AG04449 (cell line): ENCODE measurements around the gene CENPX.

Source experiments
- CTCF ChIA-PET: fragments of 350-600 bp; formaldehyde crosslinking; extraction: SDS; loops from one replicate; lab custom pipeline; 2021; ENCODE audit warnings: antibody characterized with exemption; lab: Yijun Ruan, JAX
- POLR2A ChIA-PET: fragments of 400-600, 350-600 bp; formaldehyde crosslinking; extraction: SDS; loops from one replicate; lab custom pipeline; 2020; ENCODE audit warnings: antibody characterized with exemption, inconsistent platforms; lab: Yijun Ruan, JAX
- DNase-seq: peaks from one replicate; pipeline ENCODE4 v3.0.0-alpha.2; 2010; ENCODE audit warnings: low read depth, low spot score
- H3K4me3 ChIP-seq: 2 replicates; pipeline ENCODE4 v1.5.1; 2011; ENCODE audit warnings: low read depth, mild to moderate bottlenecking, control low read depth, low read length
- TF ChIP-seq, protein P1 (sequence below): IDR thresholded peaks from one replicate; pipeline ENCODE4 v1.5.1; 2011; ENCODE audit warnings: mild to moderate bottlenecking, moderate library complexity, low read length, control low read depth, inconsistent platforms; ENCODE audit not compliant: insufficient read depth; ENCODE audit errors: missing control alignments

The CENPX gene

DNA sequence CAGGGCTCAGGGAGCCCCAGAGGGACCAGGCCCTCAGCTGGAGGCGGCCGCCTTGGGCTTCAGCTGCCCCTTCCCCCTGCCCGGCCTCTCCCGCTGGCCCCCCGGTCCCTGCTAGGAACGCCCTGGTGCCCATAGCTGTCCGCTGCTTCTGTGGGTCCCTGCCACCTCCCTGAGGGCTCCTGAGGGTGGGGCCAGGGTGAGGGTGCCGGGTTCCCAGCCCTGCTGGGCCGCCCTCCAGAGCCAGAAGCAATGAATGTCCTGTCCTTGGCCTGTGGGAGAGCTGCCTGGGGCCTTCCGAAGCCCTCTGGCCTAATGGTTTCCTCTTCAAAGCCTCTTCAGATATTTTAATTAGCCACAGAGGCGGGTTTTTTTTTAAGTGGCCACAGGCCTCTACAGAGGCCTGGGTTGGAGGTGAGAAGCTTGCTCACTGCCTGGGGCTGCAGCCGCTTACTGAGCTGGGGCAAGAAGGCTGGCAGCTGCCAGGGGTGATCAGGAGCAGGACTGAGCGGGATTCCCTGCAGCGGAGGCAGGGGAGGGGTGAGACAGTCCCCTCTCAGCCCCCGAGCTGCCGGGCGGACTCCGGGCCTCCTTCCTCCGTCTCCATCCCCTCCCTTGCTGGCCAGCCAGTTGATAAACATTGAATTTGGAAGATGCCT is 9.9 kb downstream of the CENPX start:
- no peak overlapping the region for H3K4me3 ChIP-seq
- ChIA-PET CTCF (interaction anchor here (0.6 to 5.3 kb wide), 4 partner anchors 8 to 53 kb away, joined by 3 to 46 read pairs (median 4); partner anchors contain the start of genes CENPX and LRRC45), POLR2A (interaction anchor here (0.7 kb wide), 1 partner anchor 9 kb away, joined by 4 read pairs; no protein-coding TSS in a partner anchor)
- DNase-seq = no peak
- TF ChIP-seq, protein P1, sequence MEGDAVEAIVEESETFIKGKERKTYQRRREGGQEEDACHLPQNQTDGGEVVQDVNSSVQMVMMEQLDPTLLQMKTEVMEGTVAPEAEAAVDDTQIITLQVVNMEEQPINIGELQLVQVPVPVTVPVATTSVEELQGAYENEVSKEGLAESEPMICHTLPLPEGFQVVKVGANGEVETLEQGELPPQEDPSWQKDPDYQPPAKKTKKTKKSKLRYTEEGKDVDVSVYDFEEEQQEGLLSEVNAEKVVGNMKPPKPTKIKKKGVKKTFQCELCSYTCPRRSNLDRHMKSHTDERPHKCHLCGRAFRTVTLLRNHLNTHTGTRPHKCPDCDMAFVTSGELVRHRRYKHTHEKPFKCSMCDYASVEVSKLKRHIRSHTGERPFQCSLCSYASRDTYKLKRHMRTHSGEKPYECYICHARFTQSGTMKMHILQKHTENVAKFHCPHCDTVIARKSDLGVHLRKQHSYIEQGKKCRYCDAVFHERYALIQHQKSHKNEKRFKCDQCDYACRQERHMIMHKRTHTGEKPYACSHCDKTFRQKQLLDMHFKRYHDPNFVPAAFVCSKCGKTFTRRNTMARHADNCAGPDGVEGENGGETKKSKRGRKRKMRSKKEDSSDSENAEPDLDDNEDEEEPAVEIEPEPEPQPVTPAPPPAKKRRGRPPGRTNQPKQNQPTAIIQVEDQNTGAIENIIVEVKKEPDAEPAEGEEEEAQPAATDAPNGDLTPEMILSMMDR = no peak

DNA sequence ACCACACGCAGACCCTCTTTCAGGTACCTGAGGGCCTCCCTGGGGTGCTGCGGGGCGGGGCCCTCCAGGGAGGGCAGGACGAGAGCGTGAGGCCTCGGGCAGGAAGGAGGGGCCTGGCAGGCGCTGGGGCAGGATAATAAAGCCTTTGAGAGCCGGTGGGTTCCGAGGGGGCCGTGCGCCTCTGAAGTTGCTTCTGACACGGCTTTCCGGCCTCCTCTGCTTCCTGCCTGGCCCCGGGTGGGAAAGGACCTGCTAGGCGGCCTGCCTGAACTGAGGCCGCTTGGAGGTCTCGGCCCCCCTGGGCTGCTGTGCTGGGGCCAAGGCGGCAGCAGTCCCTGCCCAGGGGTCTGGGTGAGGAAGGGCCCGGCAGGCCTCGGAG is 10.4 kb downstream of the CENPX start:
- TF ChIP-seq, protein P1 = no peak
- ChIA-PET POLR2A (interaction anchor here (0.7 kb wide), 1 partner anchor 8 kb away, joined by 4 read pairs; no protein-coding TSS in a partner anchor), CTCF (interaction anchor here (1.3 to 5.3 kb wide), 2 partner anchors 8 to 53 kb away, joined by 6 to 46 read pairs; partner anchors contain the start of genes CENPX and LRRC45)
- H3K4me3 ChIP-seq = no peak overlapping the region
- no peak for DNase-seq

DNA sequence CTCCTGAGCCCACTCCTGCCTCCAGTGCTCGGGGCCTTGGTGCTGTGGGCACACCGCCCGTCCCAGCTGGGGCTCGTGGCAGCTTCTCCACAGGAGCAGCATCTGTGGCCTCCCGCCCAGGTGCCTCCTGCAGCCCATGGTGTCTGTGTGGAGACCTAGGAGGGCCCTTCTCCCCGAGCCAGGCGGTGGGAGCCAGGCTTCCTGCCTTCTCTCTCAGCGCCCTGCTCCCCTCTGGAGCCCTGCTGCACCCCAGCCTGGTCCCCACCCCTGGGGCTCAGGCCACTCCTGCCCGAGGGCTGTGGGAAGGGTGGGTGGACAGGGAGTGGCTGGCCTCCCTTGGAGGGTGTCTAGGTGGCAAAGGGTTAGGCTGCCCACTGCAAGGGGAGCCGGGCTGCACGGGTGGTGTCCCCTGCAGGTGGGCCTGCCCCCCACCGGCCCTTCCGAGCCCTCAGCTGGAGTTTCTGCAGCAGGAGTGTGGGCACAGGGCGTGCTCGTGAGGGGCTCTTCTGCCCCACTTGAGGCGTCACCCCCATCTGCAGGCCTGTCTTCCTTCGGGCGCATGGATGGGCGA is 11.0 kb downstream of the CENPX start:
- no peak overlapping the region for H3K4me3 ChIP-seq
- DNase-seq = no peak
- TF ChIP-seq, protein P1 = no peak
- CTCF ChIA-PET = interaction anchor here (3.0 to 5.3 kb wide), 2 partner anchors 9 to 52 kb away, joined by 12 to 46 read pairs; partner anchors contain the start of genes CENPX and LRRC45
- POLR2A ChIA-PET = no interaction called here

DNA sequence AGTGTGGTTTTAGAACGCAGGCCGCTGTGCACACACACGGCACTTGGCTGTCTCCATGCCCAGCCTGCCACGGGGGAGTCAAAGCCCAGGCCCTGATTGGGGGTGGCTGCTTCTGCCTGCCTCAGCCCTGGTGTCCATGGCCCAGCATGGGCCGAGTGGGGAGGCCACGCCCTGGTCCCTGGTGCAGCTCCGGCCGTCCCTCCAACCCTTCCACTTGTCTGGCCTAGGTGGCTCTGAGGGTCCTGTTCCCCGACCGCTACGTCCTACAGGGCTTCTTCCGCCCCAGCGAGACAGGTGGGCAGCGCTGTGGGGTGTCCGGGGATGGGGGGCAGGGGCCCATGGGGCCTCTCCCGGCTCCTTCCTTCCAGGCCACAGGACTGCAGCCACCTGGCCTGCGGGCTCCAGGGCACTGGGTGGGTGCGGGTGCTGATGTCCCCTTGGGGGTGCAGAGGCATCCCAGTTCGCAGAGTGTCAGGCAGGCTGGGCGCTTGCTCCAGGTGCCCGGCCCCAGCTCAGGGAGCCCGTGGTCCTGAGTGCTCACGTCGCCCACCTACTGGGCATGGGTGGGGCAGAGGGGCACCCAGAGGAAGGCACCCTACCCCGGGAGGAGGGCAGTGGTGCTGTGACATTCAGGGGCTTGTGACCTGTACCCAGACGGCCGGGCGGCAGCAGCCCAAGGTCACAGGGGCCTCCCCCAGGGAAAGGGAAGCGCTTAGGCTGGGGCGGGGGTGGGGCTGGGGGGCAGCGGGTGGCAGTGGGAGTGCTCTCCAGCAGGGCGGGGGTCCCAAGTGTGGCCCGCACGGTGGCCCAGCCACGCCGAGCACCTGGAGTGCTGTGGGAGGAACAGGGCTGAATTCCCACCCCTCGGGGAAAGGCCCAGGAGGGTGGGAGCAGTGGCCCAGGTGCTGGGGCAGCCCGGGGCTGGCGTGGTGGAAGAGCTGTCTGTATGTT is 11.8 kb downstream of the CENPX start:
- ChIA-PET POLR2A (no interaction called here), CTCF (interaction anchor here (3.0 to 5.3 kb wide), 2 partner anchors 10 to 51 kb away, joined by 12 to 46 read pairs; partner anchors contain the start of genes CENPX and LRRC45)
- no peak overlapping the region for H3K4me3 ChIP-seq
- TF ChIP-seq, protein P1 = no peak
- no peak for DNase-seq

DNA sequence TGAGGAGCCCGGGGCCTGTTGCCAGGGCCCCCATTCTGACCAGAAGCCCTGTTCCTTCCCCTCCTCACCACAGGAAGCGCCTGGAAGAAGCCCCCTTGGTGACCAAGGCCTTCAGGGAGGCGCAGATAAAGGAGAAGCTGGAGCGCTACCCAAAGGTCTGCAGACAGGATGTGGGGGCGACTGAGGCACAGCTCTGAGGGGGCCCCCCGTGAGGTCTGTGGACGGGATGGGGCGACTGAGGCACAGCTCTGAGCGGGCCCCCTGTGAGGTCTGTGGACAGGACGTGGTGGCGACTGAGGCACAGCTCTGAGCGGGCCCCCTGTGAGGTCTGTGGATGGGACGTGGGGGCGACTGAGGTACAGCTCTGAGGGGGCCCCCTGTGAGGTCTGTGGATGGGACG is 13.3 kb downstream of the CENPX start:
- CTCF ChIA-PET = interaction anchor here (1.0 to 5.3 kb wide), 4 partner anchors 11 to 50 kb away, joined by 3 to 46 read pairs (median 8); partner anchors contain the start of genes CENPX and LRRC45
- POLR2A ChIA-PET = interaction anchor here (1.5 kb wide), 1 partner anchor 13 kb away, joined by 4 read pairs; no protein-coding TSS in a partner anchor
- no peak for DNase-seq
- TF ChIP-seq, protein P1 = no peak
- no peak overlapping the region for H3K4me3 ChIP-seq
